Kidney epithelial cell (primary cell): ENCODE data around the gene ARID5B. TPM values are rescaled to one million over a fixed set of nuclear protein-coding genes. Genes with fewer than 3 reads are reported as not detected.

Experiments
- DNase-seq: peaks from one replicate; pipeline ENCODE4 v3.0.0-alpha.2; 2010; ENCODE audit warnings: low read depth
- H3K27me3 ChIP-seq: 2 replicates; pipeline ENCODE4 v1.6.0; 2011; ENCODE audit warnings: low read length; ENCODE audit not compliant: control insufficient read depth, insufficient read depth
- H3K36me3 ChIP-seq: 2 replicates; pipeline ENCODE4 v1.5.1; 2011; ENCODE audit warnings: low read length; ENCODE audit not compliant: control insufficient read depth, insufficient read depth
- H3K4me3 ChIP-seq: 2 replicates; pipeline ENCODE4 v1.5.1; 2011; ENCODE audit warnings: low read depth, mild to moderate bottlenecking, control low read depth, low read length
- total RNA-seq: library from RNA; depleted of rRNA; stranded (reverse); fragments of >200 nt; gene quantifications from 2 replicates; pipeline ENCODE4 v1.2.3, GENCODE V29; 2015
- TF ChIP-seq, protein P1 (sequence below): IDR thresholded peaks from 2 replicates; pipeline ENCODE4 v1.5.1; 2011; ENCODE audit warnings: mild to moderate bottlenecking, moderate library complexity, low read length, control low read depth, inconsistent platforms; ENCODE audit not compliant: insufficient read depth, poor library complexity, severe bottlenecking

ARID5B gene
- total RNA-seq, 1 donor from 2014 or later = 11.6 TPM

DNA sequence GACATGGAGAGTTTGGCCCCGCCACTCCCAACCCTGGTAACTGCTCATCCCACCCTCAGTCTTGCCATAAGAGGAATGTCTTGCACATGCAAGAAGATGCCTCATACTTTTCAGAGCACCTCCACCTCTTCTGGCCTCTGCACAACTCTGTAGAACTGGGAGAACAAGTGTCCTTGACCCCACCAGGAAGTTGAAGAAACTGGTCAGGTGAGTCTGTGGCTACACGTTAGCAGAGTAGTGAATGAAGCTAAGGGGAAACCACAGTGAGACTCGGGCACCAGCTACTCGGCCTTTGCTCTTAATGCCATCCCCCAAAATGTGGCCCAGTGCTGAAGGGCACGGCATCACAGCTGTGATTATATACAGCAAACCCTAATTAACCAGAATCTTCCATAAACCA lies 110.1 kb downstream of the ARID5B start:
- Histone ChIP-seq H3K4me3 (no peak overlapping the region), H3K36me3 (no peaks in the 10 kb centered on the region), H3K27me3 (no peaks in the 10 kb centered on the region)
- no peak for DNase-seq
- TF ChIP-seq, protein P1, sequence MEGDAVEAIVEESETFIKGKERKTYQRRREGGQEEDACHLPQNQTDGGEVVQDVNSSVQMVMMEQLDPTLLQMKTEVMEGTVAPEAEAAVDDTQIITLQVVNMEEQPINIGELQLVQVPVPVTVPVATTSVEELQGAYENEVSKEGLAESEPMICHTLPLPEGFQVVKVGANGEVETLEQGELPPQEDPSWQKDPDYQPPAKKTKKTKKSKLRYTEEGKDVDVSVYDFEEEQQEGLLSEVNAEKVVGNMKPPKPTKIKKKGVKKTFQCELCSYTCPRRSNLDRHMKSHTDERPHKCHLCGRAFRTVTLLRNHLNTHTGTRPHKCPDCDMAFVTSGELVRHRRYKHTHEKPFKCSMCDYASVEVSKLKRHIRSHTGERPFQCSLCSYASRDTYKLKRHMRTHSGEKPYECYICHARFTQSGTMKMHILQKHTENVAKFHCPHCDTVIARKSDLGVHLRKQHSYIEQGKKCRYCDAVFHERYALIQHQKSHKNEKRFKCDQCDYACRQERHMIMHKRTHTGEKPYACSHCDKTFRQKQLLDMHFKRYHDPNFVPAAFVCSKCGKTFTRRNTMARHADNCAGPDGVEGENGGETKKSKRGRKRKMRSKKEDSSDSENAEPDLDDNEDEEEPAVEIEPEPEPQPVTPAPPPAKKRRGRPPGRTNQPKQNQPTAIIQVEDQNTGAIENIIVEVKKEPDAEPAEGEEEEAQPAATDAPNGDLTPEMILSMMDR = no peak

DNA sequence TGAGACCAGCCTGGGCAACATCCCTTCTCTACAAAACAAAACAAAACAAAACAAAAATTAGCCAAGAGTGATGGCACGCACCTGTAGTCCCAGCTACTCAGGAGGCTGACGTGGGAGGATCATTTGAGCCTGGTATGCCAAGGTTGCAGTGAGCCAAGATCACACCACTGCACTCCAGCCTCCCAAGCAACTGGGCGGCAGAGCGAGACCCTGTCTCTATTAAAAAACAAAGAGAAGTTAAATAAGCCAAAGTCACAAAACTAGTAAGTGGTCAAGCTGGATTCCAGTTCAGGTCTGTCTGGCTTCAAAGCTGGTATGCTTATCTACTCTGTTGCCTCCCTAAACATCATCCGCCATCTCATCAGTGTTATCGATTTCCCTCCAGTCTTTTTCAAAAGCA lies 110.8 kb downstream of the ARID5B start:
- no peak for DNase-seq
- no peak overlapping the region for H3K4me3 ChIP-seq

DNA sequence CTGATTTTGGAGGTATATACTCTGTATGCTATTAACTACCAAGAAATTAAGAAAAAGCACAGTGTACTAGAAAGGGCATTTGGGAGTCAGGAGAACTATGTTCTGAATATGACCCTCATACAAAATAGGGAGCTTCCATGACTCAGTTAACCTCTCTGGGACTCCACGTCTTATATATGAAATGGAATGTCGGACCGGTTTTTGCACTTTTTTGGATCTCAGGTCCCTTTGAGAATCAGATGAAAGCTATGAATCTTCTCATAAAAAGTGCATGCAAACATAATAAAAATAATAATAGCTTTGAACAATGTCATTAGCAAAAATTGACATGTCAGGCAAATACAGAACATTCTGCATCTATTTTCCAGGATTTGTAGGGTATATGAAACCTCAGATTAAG lies 113.0 kb downstream of the ARID5B start:
- Histone ChIP-seq H3K4me3 (no peak overlapping the region), H3K36me3 (no peaks in the 10 kb centered on the region), H3K27me3 (no peaks in the 10 kb centered on the region)
- TF ChIP-seq, protein P1 = no peak
- DNase-seq = no peak

More for the DNA sequence above, 110.8 kb downstream of the ARID5B start:
- no peaks in the 10 kb centered on the region for H3K27me3 ChIP-seq
- H3K36me3 ChIP-seq = no peaks in the 10 kb centered on the region
- TF ChIP-seq, protein P1 = no peak

DNA sequence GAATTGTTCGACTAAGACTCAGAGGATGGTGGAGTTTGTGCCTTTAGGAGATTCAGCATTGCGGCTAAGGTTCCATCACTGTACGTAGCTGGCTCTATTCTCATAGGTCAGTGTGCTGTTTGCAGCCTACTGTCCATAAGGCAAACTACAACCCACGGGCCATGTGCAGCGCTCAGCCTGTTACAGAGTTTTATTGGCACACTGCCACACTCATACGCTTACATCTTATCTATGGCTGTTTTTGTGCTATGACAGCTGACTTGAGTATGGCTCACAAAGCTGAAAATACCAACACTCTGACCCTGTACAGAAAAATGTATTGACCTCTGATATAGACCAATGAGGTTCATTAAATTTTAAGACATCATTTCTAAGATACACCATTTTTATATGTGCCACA lies 114.5 kb downstream of the ARID5B start:
- Histone ChIP-seq H3K27me3 (no peaks in the 10 kb centered on the region), H3K36me3 (no peaks in the 10 kb centered on the region), H3K4me3 (no peak overlapping the region)
- TF ChIP-seq, protein P1 = no peak
- no peak for DNase-seq

DNA sequence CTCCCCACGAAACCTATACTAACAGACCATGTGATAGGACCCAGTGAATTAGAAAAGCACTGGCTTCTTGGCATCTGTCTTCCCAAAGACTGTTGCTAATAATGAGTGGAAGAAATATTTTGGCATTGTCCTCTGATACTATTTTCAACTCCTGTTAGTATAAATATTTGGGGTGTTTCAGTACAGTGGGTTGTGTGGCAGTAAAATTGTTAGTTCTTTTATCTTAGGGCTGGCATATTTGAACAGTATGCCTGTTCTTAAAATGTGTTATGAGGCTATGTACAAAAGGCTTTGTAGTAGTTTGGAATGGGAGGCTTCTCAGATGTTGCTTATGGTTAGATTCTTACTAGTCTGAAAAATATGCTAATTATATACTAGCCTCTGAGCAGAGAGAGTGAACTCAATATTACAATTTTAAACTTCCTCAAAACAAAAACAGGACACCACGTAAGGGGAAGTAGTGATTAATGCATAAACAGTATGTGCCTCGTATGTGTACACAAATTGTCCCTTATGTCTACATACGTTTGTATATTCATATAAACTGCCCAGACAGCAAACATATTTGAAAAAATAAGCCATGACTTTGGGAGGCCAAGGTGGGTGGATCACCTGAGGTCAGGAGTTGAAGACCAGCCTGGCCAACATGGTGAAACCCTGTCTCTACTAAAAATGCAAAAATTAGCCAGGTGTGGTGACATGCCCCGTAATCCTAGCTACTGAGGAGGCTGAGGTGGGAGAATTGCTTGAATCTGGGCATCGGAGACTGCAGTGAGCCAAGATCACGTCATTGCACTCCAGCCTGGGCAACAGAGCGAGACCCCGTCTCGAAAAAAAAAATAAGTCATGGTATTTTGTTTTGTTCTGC lies 115.4 kb downstream of the ARID5B start:
- no peak overlapping the region for H3K4me3 ChIP-seq
- TF ChIP-seq, protein P1 = no peak
- H3K36me3 ChIP-seq = no peaks in the 10 kb centered on the region
- DNase-seq = no peak
- H3K27me3 ChIP-seq = no peaks in the 10 kb centered on the region

DNA sequence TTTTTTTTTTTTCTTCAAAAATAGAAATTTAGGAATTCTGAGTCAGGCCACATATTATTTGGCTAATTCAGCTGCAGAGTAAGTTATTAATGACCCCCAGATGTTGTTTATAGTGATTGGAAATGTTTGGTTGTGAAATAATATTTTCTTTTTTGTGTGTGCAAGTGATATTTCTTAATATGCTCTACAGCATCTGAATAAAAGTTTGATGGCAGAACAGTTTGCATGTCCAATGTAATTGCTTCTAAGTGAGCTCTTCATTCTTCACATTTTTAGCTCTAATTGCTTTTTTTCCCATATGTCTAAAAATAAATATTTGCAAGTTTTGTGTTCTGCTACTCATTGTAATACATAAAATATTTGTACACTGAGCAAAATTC lies 116.0 kb downstream of the ARID5B start:
- DNase-seq = no peak
- Histone ChIP-seq H3K4me3 (no peak overlapping the region), H3K36me3 (no peaks in the 10 kb centered on the region), H3K27me3 (no peaks in the 10 kb centered on the region)
- TF ChIP-seq, protein P1 = no peak
